H1 (cell line): Measurements from ENCODE around the gene NMRK2. TPM values are rescaled to one million over a fixed set of nuclear protein-coding genes. Genes with fewer than 3 reads are reported as not detected.

Experiments
- PHF8 ChIP-seq: fragments of 200-600 bp; sonication (generic); conservative IDR thresholded peaks from 2 replicates; pipeline ENCODE4 v1.7.1; 2012; ENCODE audit warnings: low read depth, mild to moderate bottlenecking, inconsistent platforms, low read length, moderate library complexity
- polyA plus RNA-seq, 7 experiments: library from polyadenylated mRNA; depleted of rRNA in 3 of 7; stranded (reverse) in 5 of 7; unstranded in 2 of 7; fragments of >200 nt in 5 of 7; fragments of 200-250 nt in 2 of 7; gene quantifications; 1 replicate in 5 of 7; 2 replicates in 1 of 7; 4 replicates in 1 of 7; pipeline versions ENCODE4 v1.2.1 to v1.2.3, GENCODE V29; 2011 to 2013; ENCODE audit warnings: missing spikeins in 2 of 7, mixed read lengths in 2 of 7
- total RNA-seq: library from RNA; stranded (reverse); fragmentation: NEBNext Ultra II Directional; extraction: Animal tissue kit (Norgen Biotek cat#: 25700); gene quantifications from 2 replicates; pipeline ENCODE4 v1.2.1, GENCODE V29; 2021

Gene NMRK2
- total and polyA plus RNA-seq, 2 of the 8 experiments (the other 6 are each of a cell fraction or from before 2014, with no cell fraction given) = 87.4 to 206 TPM

DNA sequence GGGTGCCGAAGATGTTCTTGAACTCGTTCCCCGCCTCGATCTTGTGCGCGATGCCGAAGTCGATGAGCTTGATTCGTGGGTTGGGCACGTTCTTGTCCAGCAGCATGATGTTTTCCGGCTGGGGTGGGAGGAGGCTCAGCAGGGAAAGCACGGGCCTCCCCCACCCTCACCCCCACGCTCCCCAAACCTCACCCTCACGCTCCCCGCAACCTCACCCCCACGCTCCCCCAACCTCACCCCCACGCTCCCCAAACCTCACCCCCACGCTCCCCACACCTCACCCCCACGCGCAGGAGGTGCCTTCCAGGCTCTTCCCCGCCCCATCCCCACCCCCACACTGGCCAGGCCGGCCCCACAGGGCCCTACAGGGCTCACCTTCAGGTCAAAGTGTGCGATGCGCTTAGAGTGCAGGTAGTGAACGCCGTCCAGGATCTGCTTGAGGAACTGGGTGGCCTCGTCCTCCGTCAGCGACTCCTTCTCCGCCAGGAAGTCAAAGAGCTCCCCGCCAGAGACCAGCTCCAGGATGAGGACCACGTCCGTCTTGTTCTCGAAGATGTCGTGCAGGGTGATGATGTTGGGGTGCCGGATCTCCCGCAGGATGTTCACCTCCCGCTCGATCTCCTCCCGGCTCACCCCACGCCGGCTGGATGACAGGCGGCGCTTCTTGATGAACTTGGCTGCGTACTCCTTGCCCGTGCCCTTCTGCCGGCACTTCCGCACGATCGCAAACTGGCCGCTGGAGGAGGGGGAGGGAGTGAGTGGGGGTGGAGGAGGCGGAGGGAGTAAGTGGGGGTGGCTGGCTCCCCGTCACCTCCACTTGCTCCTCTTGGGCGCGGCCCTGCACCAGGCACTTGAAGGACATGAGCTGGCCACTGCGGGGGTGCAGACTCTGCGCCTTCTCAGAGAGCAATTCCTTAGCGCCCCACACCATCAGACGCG lies 31.7 kb downstream of the NMRK2 start (continued):
- TF ChIP-seq PHF8 = no peak
- TF ChIP-seq, all 59 proteins: peak for 0
